Caco-2 (cell line): ENCODE data around the gene NTNG1. TPM values are rescaled to one million over a fixed set of nuclear protein-coding genes. Genes with fewer than 3 reads are reported as not detected.
"Not testable (repeated sequence)": the region's sequence is repeated elsewhere in the genome, so short reads cannot be mapped to it uniquely, and the experiment has no call there.

Experiments used
- Bru-seq: library from RNA; stranded (reverse); fragments of 400-500 nt; gene quantifications from one replicate; lab custom pipeline; 2021; lab: Mats Ljungman, UMichigan
- BruChase-seq, 2 experiments: library from RNA; stranded (reverse); fragments of 400-500 nt; gene quantifications; one replicate each; lab custom pipeline; 2021; lab: Mats Ljungman, UMichigan
- BruUV-seq: library from RNA; stranded (reverse); fragments of 400-500 nt; replicated peaks from 2 replicates; lab custom pipeline; 2021; lab: Mats Ljungman, UMichigan
- CTCF ChIA-PET: fragments of 300-600 bp; sonication (Branson Sonifier 250); formaldehyde crosslinking; loops from one replicate; lab custom pipeline; 2022; ENCODE audit warnings: antibody characterized with exemption; lab: Charles Lee
- POLR2A ChIA-PET: fragments of 300-600 bp; sonication (Branson Sonifier 250); formaldehyde crosslinking; loops from one replicate; lab custom pipeline; 2022; ENCODE audit warnings: antibody characterized with exemption; lab: Charles Lee
- DNase-seq, 2 experiments: peaks; one replicate each; pipeline versions ENCODE4 v3.0.0 to v3.0.0-alpha.2; 2020 to 2022
- H3K27me3 ChIP-seq: replicated peaks from 2 replicates; pipeline ENCODE4 v1.6.0; 2011; ENCODE audit warnings: low read length; ENCODE audit not compliant: control insufficient read depth, insufficient read depth
- H3K36me3 ChIP-seq: 2 replicates; pipeline ENCODE4 v1.5.1; 2011; ENCODE audit warnings: low read length; ENCODE audit not compliant: control insufficient read depth, insufficient read depth
- H3K4me1 ChIP-seq: fragments of 250-450 bp; sonication (Bioruptor Pico); 2 replicates; pipeline ENCODE4 v1.5.1; 2020; ENCODE audit warnings: mild to moderate bottlenecking
- H3K4me3 ChIP-seq: 2 replicates; pipeline ENCODE4 v1.5.1; 2011; ENCODE audit warnings: low read depth, mild to moderate bottlenecking, control low read depth, low read length
- H3K9me3 ChIP-seq: fragments of 250-450 bp; sonication (Bioruptor Pico); 2 replicates; pipeline ENCODE4 v1.5.1; 2020; ENCODE audit warnings: mild to moderate bottlenecking, moderate library complexity
- H3K27ac Mint-ChIP-seq: one replicate; pipeline ENCODE4 v1.8.0; 2022; ENCODE audit warnings: mixed read lengths; ENCODE audit not compliant: unreplicated experiment
- H3K27me3 Mint-ChIP-seq: one replicate; pipeline ENCODE4 v1.8.0; 2022; ENCODE audit warnings: mixed read lengths; ENCODE audit not compliant: insufficient read depth, unreplicated experiment
- H3K36me3 Mint-ChIP-seq: one replicate; pipeline ENCODE4 v1.8.0; 2022; ENCODE audit warnings: mild to moderate bottlenecking, mixed read lengths; ENCODE audit not compliant: insufficient read depth, unreplicated experiment
- H3K4me1 Mint-ChIP-seq: one replicate; pipeline ENCODE4 v1.8.0; 2022; ENCODE audit warnings: low read depth, mixed read lengths; ENCODE audit not compliant: unreplicated experiment
- H3K4me3 Mint-ChIP-seq: one replicate; pipeline ENCODE4 v1.8.0; 2022; ENCODE audit warnings: mild to moderate bottlenecking, moderate library complexity, mixed read lengths; ENCODE audit not compliant: unreplicated experiment
- H3K9me3 Mint-ChIP-seq: one replicate; pipeline ENCODE4 v1.8.0; 2022; ENCODE audit warnings: mixed read lengths; ENCODE audit not compliant: unreplicated experiment
- intact Hi-C: fragments of 100-400 bp; cut with micrococcal nuclease; formaldehyde crosslinking; loops from one replicate; pipeline ENCODE4 v1.10.0; 2022; ENCODE audit not compliant: unreplicated experiment
- long read RNA-seq: library from polyadenylated mRNA; stranded (forward); transcript quantifications from one replicate; pipeline ENCODE4 v2.0.0, GENCODE V29; 2022
- total RNA-seq: library from RNA; stranded (reverse); gene quantifications from 2 replicates; pipeline ENCODE4 v1.2.3, GENCODE V29; 2022
- TF ChIP-seq, protein P1 (sequence below), 2 experiments: fragments of 200-600 bp in 1 of 2; IDR thresholded peaks; 1 replicate in 1 of 2; 2 replicates in 1 of 2; pipeline versions ENCODE4 v1.5.1 to v1.8.0; 2011 to 2022; ENCODE audit warnings: antibody characterized with exemption in 1 of 2, control low read depth in 1 of 2, inconsistent platforms in 1 of 2, low read depth in 1 of 2, low read length in 1 of 2, mild to moderate bottlenecking in 1 of 2, moderate library complexity in 1 of 2; ENCODE audit not compliant: insufficient read depth in 1 of 2, severe bottlenecking in 1 of 2, unreplicated experiment in 1 of 2

The NTNG1 gene
- total RNA-seq: not detected in 2 replicates
- Bru-seq, nascent RNA: percentile 12 among the genes with signal in this experiment
- BruChase-seq, experiment 1, labeled RNA remaining after a 2-hour chase: percentile 11 among the genes with signal in this experiment
- percentile 6 among the genes with signal in this experiment for BruChase-seq, experiment 2, labeled RNA remaining after a 6-hour chase
- long read RNA-seq: 0 reads

DNA sequence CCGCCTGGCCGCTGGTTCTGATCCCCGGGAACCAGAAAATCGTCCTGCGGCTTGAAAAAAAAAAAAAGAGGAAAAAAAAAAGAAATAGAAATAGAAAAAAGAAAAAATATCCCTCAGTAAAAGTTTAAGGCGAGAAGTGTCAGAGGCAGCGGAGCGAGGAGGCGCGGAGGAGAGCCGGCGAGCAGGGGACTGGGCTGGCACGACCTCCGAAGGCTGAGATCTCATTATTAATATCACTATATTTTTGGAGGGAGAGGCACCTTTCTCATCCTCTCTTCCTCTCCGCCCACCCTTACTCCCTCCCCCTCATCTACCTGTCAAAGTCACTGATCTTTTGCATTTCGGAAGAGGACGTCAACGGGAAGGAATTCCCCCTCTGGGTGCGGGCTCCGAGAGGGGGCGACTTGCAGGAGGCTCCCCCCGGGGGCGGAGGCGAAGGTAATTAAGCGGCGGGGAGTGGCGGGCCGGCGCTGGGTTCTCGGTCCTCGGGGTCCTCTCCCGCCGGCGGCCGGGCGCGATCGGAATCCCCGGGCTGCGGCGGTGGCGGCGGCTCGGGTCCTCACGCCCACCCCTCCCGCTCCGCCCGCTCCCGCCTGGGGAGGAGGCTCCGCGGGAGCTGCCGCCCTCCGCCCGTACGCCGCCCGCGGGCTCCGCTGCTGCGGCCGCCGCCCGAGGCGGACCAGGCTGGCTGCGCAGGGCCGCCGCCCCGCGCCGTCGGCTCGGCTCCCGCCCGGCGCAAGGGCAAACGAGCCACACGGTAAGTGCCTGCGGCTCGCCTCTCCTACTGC lies at the start of gene NTNG1:
TSS of gene NTNG1 (plus strand) at position 337 of the 788 bp plus-strand sequence.
- Histone ChIP-seq H3K36me3 (no peaks in the 10 kb centered on the region), H3K9me3 (no peaks in the 10 kb centered on the region), H3K4me3 (peak within 1 kb of the TSS; percentile 14), H3K4me1 (no peaks in the 10 kb centered on the region), H3K27me3 (no peaks in the 10 kb centered on the region)
- H3K9me3 Mint-ChIP-seq: no peaks in the 10 kb centered on the region
- intact Hi-C loops: loop anchor here (2.0 kb wide), 1 partner anchor 84 kb away; the partner anchor contains the start of gene PRMT6
- no peak within 1 kb of the TSS for H3K27ac Mint-ChIP-seq
- H3K4me3 Mint-ChIP-seq: peak within 1 kb of the TSS; percentile 61
- H3K36me3 Mint-ChIP-seq: no peaks in the 10 kb centered on the region
- no peak for DNase-seq
- TF ChIP-seq, protein P1, sequence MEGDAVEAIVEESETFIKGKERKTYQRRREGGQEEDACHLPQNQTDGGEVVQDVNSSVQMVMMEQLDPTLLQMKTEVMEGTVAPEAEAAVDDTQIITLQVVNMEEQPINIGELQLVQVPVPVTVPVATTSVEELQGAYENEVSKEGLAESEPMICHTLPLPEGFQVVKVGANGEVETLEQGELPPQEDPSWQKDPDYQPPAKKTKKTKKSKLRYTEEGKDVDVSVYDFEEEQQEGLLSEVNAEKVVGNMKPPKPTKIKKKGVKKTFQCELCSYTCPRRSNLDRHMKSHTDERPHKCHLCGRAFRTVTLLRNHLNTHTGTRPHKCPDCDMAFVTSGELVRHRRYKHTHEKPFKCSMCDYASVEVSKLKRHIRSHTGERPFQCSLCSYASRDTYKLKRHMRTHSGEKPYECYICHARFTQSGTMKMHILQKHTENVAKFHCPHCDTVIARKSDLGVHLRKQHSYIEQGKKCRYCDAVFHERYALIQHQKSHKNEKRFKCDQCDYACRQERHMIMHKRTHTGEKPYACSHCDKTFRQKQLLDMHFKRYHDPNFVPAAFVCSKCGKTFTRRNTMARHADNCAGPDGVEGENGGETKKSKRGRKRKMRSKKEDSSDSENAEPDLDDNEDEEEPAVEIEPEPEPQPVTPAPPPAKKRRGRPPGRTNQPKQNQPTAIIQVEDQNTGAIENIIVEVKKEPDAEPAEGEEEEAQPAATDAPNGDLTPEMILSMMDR (IDR thresholded peaks at IDR 0.05; ENCODE audit: insufficient read depth in 1 of 2, low read depth in 1 of 2, low read length in 1 of 2, severe bottlenecking in 1 of 2, unreplicated experiment in 1 of 2): no peak
- POLR2A ChIA-PET: no interaction called here
- H3K4me1 Mint-ChIP-seq: no peaks in the 10 kb centered on the region
- peaks cover 2% of the 10 kb centered on the region for H3K27me3 Mint-ChIP-seq
- no TSS peak for BruUV-seq
- CTCF ChIA-PET: no interaction called here

DNA sequence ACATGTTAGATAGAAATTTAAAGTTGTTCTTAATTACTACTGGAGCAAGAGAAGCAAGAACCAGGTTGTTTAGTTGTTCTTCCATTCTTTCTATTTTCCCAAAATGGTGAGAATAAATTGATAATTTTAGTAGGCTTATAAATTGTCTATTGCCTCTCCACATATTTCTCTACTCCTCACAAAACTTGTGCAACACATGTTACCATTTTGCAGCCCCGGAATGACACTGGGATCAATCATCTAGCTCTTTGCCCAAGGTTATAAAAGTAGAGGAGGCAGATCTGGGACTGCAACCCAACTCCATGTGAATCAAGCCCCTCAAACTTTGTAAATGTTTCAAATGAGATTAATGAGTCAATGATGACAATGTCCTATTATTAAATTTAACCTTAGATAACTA lies 49.4 kb upstream of the NTNG1 start:
- TF ChIP-seq, protein P1 (IDR thresholded peaks at IDR 0.05; ENCODE audit: insufficient read depth in 1 of 2, low read depth in 1 of 2, low read length in 1 of 2, severe bottlenecking in 1 of 2, unreplicated experiment in 1 of 2): no peak

DNA sequence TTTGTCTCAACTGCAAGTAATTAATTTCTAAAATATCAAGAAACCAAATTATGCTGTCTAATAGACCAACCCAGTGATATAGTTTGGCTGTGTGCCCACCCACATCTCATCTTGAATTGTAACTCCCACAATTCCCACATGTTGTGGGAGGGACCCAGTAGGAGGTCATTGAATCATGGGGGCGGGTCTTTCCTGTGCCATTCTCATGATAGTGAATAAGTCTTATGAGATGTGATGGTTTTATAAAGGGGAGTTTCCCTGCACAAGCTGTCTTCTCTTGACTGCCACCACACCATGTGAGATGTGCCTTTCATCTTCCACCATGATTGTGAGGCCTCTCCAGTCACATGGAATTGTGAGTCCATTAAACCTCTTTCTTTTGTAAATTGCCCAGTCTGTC lies 47.4 kb upstream of the NTNG1 start:
- H3K27me3 Mint-ChIP-seq, H3K36me3 ChIP-seq, CTCF ChIA-PET, H3K4me1 ChIP-seq, BruUV-seq, H3K9me3 Mint-ChIP-seq, DNase-seq, intact Hi-C loops, H3K9me3 ChIP-seq, POLR2A ChIA-PET, H3K4me1 Mint-ChIP-seq, H3K27ac Mint-ChIP-seq, H3K4me3 Mint-ChIP-seq, H3K36me3 Mint-ChIP-seq, H3K27me3 ChIP-seq, H3K4me3 ChIP-seq: not testable (repeated sequence)

More for the DNA sequence above, 49.4 kb upstream of the NTNG1 start:
- no peak overlapping the region for H3K4me3 Mint-ChIP-seq
- no TSS peak for BruUV-seq
- H3K4me1 Mint-ChIP-seq: no peaks in the 10 kb centered on the region
- no peaks in the 10 kb centered on the region for H3K36me3 Mint-ChIP-seq
- intact Hi-C loops: no loop called here
- no peaks in the 10 kb centered on the region for H3K36me3 ChIP-seq
- no peak overlapping the region for H3K4me3 ChIP-seq
- ChIA-PET POLR2A (no interaction called here), CTCF (no interaction called here)
- H3K9me3 Mint-ChIP-seq: no peaks in the 10 kb centered on the region
- H3K27me3 ChIP-seq: no peaks in the 10 kb centered on the region
- H3K9me3 ChIP-seq: no peaks in the 10 kb centered on the region
- no peaks in the 10 kb centered on the region for H3K4me1 ChIP-seq
- DNase-seq: no peak
- H3K27me3 Mint-ChIP-seq: peaks cover 2% of the 10 kb centered on the region
- H3K27ac Mint-ChIP-seq: no peak overlapping the region
